ENCODE measurements around the gene FAR2.

GRCh38 chr12:29216266-29216665 is 67.2 kb downstream of the FAR2 start:
- TF ChIP-seq, protein P1, sequence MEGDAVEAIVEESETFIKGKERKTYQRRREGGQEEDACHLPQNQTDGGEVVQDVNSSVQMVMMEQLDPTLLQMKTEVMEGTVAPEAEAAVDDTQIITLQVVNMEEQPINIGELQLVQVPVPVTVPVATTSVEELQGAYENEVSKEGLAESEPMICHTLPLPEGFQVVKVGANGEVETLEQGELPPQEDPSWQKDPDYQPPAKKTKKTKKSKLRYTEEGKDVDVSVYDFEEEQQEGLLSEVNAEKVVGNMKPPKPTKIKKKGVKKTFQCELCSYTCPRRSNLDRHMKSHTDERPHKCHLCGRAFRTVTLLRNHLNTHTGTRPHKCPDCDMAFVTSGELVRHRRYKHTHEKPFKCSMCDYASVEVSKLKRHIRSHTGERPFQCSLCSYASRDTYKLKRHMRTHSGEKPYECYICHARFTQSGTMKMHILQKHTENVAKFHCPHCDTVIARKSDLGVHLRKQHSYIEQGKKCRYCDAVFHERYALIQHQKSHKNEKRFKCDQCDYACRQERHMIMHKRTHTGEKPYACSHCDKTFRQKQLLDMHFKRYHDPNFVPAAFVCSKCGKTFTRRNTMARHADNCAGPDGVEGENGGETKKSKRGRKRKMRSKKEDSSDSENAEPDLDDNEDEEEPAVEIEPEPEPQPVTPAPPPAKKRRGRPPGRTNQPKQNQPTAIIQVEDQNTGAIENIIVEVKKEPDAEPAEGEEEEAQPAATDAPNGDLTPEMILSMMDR (IDR thresholded peaks at IDR 0.05; ENCODE audit: insufficient read depth, low read length): no peak
- no peak for TF ChIP-seq GABPA (IDR thresholded peaks at IDR 0.05; ENCODE audit: low read depth)
- TF ChIP-seq POLR2AphosphoS5 (IDR thresholded peaks at IDR 0.05; ENCODE audit: low read depth): no peak

Measured in HL-60 (cell line).